PC-3 (cell line): ENCODE data around the gene NENF.

Experiments
- EZH2 ChIP-seq: fragments of 300-600 bp; sonication (generic); IDR thresholded peaks from one replicate; pipeline ENCODE4 v1.6.1; 2017; ENCODE audit warnings: antibody characterized with exemption, mild to moderate bottlenecking, low read length; ENCODE audit not compliant: unreplicated experiment
- EZH2phosphoT487 ChIP-seq: fragments of 300-600 bp; sonication (generic); IDR thresholded peaks from 2 replicates; pipeline ENCODE4 v1.6.1; 2018; ENCODE audit warnings: mild to moderate bottlenecking, antibody characterized with exemption, low read length, borderline replicate concordance
- TF ChIP-seq, protein P1 (sequence below): fragments of 300-600 bp; sonication (generic); conservative IDR thresholded peaks from 2 replicates; pipeline ENCODE4 v1.5.1; 2017; ENCODE audit warnings: antibody characterized with exemption, low read depth, mild to moderate bottlenecking, low read length

DNA sequence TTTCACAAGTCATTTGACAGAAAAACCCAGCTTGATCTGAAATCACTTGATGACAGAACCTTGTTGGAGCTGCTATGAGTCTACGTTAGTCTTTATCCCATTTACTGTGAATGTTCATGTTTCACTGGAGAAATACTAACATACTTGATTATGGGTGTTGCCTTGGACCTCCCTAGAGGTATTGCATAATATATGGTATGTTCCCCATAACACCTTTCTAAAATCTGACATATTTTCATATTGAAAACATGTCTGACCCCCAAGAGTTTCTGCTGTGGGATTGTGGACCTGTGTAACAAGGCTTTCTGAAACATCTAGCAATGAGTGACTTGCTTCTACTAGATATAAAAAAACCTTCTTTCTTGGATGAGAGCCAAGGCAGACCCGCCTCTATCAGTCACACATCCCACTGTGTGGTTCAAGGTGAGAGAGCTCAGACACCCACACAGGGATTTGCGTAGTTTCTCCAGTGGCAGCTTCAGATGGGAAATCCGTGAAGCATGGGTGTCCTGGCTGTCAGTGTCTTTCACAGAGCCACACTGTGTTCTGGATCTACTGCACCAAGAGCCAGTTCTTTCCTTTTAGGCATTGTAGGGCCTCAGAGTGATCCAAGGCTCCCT is 4.6 kb downstream of the NENF start:
- TF ChIP-seq, protein P1, sequence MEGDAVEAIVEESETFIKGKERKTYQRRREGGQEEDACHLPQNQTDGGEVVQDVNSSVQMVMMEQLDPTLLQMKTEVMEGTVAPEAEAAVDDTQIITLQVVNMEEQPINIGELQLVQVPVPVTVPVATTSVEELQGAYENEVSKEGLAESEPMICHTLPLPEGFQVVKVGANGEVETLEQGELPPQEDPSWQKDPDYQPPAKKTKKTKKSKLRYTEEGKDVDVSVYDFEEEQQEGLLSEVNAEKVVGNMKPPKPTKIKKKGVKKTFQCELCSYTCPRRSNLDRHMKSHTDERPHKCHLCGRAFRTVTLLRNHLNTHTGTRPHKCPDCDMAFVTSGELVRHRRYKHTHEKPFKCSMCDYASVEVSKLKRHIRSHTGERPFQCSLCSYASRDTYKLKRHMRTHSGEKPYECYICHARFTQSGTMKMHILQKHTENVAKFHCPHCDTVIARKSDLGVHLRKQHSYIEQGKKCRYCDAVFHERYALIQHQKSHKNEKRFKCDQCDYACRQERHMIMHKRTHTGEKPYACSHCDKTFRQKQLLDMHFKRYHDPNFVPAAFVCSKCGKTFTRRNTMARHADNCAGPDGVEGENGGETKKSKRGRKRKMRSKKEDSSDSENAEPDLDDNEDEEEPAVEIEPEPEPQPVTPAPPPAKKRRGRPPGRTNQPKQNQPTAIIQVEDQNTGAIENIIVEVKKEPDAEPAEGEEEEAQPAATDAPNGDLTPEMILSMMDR, result no peak
- TF ChIP-seq EZH2 (no peak), EZH2phosphoT487 (no peak)
